NOMO-1 treated with dmso at 0.1 percent for 144 hours (cell line): ENCODE results near the gene ETNPPL.
"Not testable (repeated sequence)": the region's sequence is repeated elsewhere in the genome, so short reads cannot be mapped to it uniquely, and the experiment has no call there.

Experiments
- DNase-seq: peaks from one replicate; lab custom pipeline; 2025; ENCODE audit not compliant: unreplicated experiment; lab: John Stamatoyannopoulos, UW

The ETNPPL gene

DNA sequence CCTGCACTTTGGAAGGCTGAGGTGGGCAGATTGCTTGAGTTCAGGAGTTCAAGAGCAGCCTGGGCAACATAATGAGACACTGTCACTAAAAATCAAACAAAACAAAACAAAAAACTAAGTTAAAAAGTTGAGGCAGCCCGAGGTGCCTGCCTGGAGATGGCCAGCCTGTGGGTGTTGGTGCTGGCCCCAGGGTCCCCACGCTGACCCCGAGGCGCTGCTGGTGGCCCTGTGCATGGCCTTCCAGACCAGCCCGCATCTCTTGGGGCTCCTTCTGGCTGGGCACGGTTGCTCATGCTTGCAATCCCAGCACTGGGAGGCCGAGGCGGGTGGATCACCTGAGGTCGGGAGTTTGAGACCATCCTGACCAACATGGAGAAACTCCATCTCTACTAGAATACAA lies 4.4 kb downstream of the ETNPPL start:
- DNase-seq = no peak

DNA sequence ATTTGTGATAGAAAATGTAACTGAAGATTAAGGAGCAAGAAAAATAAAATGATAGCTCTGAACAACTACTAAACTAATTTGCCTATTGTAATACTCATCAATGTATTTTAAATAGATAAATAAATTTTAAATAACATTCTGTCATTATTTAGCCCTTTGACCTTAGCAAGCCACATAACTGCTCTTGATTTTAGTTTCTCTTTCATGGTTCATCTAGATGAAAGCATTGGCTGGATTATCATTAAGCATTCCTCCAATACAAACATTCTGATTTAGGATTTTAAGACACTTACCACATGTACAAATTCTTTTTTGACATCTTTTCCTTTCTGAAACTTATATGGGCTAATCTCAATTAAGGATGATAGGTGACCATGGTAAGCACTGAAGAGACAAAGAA lies 8.5 kb downstream of the ETNPPL start:
- no peak for DNase-seq

DNA sequence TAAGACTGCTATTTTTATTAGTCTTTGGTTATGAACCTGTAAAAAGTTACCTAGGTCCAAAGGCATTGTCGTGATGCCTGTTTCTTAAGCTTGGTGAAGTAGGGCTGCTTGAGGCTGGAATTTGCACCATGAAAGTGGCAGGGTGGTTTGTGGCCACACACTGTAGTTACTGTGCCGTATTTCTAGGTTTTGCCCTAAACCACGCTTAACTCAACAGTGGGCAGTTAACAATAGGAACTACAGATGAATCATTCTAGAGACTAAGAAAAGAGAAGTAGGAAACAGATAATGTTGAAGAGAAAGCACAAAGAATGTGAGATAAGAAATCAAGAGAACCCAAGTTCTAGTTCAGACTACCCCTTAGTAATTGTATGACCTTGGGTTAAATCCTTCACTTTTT lies 11.5 kb downstream of the ETNPPL start:
- no peak for DNase-seq

DNA sequence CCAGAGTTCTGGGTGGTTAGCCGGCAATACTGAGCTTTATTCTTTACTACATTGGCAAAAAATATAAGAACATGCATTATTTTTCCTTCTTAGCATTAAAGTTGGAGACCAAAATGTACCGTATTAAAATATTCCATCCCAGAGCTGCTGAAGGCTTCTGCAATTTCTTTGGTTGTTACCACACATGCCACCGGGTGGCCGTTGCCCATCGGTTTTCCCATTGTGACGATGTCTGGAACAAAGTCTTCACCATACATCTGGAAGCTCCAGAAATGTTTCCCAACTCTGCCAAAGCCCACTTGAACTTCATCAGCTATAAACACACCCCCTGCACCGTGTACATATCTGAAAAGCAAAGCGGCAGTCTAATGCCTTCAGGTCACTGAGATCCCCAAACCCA lies 13.7 kb downstream of the ETNPPL start:
- no peak for DNase-seq

DNA sequence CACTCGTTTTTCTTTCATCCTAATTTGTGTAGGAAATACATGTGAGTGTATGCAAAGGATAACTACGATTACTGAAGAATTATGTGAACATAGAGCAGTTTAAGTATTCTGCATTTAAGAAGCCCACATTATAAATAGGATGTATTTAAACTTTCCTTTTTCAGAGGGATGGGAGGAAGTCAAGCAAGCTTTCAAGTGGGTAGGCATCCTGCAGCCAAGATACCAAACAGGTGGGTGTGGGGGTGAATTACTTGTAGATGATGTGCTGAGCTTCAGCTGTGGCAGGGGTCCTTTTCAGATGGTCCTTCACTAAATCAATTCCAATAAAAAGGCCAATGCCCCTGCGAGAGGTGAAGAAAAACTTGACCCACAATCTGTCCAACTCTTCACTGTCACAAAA lies 16.3 kb downstream of the ETNPPL start:
- DNase-seq = no peak

DNA sequence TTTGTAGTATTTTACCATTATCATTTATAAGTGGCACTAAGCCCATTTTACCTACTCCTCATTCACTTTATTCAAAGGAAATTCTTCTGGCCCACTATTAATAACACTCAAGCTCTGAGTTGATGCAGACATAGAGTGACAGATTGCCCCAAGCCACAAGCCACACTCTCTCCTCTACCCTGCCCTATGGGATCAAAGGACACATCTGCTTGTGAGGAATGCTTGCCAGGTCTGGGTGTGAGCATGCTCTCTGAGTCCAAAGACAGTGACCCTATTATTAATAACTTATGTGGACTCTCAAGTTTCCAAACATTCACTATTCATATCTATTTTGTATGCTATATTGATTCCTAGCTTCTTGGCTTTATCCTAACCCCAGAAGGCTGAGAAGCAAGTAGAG lies 18.5 kb downstream of the ETNPPL start:
- no peak for DNase-seq

DNA sequence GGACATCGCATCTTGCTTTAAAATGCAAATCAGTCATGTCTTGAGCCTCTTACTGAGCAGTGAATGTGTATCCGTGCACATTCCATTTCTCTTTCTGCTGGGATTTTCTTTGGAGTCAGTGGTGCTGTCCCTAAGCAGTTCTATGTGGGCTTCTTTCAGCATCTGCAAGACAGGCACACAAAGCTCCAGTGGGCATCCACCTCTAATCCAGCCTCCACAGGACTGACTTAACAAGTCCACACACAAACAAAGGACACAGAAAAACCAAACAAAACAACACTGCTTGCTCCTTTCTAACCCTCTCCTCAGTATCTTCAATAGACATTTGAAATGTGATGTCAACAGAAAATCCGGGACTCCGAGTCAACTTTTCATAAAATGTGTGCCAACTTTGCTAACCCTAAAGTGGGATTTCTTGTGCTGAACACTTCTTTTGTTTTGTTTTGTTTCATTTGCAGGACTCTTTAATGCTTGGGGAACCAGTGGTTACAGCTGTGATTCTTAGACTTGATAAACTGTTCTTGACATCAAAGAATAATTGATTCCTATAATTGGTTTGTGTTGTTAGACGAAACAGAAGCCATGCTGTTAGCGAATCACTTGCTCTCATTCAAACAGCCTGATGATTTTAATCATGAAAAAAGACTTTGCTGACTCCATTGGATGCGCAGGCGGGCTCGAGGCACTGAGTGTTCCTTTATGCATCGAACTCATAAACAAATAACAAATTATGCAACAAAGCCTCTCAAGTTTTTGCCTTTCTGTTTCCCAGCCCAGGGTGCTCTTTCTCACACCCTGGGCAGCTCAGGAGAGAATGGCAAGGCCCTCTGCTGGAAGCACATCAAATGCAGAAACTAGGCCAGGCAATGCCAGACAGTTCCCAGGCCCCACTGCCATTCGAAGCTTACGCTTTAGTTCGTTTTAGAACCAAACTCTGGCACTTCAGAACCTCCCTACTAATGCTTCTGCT lies 20.1 kb downstream of the ETNPPL start:
- DNase-seq = no peak

DNA sequence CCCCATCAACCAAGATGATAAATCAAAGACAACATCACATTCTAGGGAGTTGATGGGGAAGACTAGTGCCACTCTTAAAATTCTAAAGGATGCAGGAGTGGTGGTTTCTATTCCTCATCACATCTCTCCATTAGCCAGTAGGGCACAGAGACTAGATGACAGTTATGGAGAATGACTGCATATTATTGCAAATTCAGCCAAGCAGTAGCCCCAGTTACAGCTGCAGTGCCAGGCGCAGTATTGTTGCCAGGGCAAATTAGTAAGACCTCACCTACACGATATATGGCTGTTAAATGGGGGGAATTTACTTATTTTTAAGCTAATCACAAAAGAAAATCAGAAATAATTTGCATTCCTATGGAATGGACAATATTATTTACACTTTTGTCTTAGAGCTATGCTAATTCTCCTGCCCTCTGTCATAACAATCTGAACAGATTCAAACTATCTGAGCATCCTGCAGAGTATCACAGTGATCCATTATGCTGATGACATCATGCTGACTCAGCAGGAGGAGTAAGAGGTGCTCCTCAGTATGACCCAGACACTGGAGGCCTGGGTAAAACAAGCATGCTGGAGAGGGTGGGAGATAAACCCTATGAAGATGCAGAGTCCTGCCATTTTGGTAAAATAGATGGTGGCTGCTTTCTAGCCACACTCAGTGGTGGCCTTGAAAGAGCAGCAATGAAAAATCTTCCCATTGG lies 24.7 kb downstream of the ETNPPL start:
- DNase-seq = no peak

DNA sequence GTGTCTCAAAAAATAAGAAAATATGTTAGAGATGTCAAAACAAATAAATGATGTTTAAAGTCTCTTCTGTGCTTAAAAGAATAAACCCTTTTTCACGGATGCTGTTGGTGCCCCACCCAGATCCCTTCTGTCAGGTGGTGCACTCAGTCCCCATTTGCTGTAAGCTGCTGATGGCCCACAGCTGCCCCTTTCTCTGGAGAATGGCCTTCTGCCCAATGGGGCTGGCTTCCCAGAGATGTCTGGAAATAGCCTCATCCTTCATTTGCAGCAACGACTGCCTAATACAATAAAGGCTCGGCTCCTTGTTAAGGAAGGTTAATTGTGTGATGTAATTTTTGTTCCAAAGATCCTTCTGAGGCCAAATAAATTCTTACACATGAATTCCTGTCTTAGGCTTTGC lies 31.8 kb downstream of the ETNPPL start:
- DNase-seq = no peak

DNA sequence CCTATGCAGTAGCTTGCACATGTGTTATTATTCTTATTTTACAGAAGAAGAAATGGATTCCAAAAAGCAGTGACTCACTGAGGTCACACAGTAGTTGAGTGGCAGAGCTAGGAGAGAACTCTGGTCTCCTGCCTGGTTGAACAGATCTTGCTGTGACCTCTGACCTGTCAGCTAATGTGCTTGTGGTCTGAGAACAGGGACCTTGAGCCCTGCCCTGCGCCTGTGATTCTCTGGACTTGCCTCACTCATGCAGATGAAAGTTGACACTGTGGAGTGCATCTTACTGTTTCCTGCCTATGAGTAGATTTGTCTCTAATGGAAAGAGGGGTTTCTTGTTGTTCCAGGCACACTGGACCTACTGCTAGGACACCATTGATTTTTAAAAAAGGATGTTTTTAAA lies 32.3 kb downstream of the ETNPPL start:
- DNase-seq = no peak

DNA sequence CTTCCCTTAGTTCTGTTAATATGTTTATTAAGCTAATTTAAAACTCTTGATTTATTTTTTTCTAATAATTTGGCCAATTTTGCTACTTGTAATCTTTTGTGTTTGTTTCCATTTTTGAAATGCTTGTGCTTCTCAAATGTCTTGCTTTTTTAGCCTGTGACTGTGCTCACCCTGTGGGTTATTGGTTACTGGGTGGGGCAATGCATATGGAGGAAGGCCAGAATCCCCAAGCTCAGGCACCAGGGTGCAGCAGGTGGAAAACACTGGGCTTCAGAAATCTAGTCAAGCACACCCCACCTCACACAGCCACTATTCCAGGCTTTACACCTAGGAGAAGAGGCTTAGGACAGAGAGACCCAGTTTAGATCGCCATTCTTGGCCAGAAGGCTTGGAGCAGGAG lies 33.1 kb downstream of the ETNPPL start:
- DNase-seq = no peak

DNA sequence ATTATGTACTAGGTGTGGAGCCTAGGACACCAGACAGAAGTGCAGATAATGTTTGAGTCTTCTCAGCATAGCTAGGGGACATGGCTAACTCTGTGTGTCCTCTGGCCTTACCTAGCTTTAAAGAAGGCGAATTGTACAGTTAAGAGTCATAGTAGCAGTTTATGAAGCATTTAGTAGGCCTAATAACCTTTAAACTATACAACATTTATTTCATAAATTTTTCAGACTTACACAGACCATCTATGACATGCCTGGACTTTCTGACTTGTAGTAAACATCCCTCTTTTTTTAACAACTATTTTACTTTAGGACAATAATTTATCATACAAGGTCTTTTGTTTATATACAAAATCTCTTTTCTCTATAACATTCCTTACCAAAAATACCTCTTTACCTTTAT lies 37.4 kb downstream of the ETNPPL start:
- DNase-seq = no peak

DNA sequence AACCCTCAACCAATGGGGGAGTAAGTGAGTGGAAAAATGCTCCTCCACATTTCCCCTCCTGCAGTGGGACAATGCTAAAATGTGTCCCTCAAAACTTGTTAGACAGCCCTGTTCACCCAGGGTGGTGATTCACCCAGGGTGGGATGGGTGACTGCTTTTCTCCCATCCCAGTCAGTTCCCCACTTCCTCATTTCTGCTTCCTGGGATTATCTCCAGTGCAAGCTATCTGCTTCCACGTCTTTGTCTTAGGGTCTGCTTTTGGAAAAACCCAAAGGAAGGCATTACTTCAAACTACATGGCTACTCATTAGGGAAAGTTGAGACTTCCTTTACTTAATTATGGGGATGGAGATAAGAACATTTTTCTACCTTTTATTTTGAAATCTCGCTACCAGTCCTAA lies 45.5 kb downstream of the ETNPPL start:
- no peak for DNase-seq

DNA sequence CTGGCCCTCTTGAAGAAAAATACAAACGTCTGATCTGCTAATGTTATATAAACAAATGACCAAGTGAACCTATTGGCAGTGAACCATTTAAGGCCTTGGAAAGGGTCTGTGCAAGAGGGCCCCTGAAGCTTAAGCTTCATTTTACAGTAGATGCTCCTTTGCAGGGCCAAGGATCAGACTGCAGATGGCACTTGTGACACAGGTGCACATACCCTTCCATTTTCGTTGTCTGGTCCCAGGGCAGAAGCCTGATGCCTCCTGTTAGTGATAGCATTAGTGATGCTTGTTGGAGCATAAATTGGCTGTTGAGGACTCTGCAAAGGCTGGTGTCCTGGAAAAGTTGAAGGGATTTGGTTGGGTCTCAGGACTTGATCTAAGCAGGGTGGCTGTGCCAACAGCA lies 46.5 kb downstream of the ETNPPL start:
- no peak for DNase-seq

DNA sequence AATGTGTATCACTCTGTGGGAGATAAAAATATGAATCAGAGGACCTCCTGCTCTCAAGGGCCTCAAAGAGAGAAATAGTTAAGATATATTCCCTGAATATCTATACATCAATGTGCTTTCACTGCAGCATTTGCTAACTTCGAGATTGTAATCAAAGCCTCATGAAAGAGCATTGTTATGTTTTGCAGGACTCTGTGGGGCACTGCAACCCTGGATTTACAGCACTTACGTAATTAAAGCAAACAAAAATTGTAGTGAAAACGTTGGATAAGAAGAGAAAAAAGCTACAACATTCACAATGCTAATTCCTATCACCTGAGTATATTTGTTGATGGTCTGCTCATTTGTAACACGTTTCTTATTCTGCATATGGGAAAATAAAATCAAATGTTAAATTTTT lies 48.0 kb downstream of the ETNPPL start:
- no peak for DNase-seq

DNA sequence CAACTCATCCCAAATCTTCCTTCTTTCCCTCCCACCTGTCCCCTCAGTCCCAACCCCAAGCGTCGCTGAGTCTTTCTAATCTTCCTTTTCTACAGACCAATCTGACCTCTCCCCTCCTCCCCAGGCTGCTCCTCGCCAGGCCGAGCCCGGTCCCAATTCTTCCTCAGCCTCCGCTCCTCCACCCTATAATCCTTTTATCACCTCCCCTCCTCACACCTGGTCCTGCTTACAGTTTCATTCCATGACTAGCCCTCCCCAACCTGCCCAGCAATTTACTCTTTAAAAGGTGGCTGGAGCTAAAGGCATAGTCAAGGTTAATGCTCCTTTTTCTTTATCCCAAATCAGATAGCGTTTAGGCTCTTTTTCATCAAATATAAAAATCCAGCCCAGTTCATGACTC lies 52.3 kb downstream of the ETNPPL start:
- DNase-seq = not testable (repeated sequence)

DNA sequence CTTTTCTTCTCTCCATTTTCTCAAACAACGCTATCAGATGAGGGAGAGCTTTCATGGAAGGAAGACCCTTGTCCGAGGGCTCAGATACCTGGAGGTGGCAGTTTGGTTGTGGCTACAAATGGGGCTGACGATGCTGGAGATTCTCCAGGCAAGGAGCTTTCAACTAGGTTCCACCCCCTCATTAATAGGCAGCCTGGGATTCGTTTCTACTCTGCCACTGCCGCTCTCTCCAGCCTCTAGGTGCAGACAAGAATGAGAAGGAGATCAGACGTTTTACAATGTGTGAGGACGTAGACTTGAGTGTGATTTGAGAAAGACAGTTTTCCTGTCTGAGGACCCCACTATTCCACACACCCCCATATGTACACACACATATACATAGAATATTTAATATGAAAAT lies 53.1 kb downstream of the ETNPPL start:
- no peak for DNase-seq

DNA sequence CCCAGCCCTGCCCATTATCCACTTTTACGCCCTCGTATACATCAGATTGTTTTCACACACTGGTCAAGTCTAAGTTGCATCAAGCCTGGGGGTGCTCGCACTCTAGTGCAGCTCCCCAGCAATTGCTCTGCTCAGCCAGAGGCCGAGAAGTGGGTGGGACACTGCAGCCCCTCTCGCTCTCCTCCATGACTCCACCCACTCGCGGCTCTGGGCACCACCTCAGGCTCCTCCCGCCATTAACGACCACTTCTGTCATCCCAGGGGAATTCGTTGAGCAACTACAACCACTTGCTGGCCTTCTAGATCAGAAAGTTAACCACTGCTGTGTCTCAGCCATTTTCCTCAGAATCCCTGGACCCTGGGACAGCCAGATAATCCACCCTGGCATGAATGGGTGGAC lies 53.6 kb downstream of the ETNPPL start:
- no peak for DNase-seq

DNA sequence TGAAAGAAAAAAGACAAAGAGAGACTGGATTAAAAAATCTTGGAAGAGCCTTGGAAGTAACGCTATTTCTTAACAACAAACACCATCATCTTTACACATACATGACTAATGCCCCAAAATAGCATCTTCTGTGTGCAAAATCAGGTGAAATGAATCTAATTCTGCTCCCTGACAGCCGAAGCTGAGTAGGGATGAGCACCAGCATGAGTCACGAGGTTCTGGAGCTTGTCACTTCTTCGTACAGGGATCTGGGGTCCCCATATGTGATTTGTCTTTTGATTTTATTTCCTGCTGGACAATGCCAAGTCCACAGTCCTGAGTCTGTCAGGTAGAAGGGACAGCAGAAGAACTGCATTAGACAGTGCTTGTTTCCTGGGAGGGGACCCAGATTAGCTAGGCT lies 56.6 kb downstream of the ETNPPL start:
- no peak for DNase-seq

DNA sequence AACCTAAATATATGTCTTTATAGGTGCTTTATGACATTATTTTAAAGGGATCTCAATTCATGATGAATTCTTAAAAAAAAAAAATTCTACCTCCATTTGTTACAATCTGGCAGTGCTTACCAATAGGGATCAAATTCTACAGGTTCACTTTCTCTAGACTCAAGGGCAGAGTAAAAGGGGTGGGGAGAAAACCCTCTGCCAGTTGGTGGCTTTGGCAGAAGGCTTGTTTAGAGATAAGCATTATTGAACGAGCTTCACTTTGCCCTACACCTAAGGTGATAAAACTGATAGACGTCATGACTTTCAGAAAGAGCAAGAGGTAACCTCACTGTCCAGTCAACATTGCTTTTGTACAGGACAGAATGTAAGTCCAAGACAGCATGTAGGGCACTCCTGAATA lies 58.9 kb downstream of the ETNPPL start:
- no peak for DNase-seq

DNA sequence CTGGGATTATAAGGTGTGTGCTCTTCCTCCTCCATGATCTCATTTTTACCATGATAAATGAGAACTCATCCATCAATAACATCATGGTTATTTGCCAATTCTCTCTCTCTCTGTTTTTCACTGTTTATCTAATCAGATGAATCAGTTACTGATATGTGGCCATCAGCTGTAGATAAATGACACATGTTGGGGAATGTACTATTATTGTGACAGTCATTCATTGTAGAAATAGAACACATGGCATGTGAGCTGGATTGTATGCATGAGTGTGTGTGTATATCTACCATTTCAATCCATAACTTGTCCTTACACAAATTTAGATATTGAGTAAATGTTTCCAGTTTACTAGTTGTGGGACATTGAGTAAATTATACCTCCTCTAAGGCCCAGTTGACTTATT lies 59.5 kb downstream of the ETNPPL start:
- no peak for DNase-seq

DNA sequence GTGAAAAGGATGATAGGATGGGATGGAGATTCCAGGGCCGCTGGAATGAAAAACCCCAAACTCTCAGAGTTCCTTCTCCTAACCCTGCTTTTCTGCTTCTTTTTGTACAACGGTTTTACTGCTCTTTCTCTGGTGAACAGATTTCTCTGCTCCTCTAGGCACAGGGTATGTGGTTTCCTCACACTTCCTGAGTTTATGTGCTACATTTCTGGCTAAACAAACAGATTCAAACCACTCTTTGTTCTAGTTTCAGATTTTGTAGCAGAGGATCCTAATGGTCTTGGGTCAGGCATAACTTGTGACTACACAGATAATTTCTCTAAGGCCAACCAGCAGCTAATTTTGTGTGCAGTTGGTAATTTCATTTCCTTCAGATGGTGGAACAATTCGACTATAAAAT lies 59.9 kb downstream of the ETNPPL start:
- DNase-seq = no peak
